GM18498 (cell line): ENCODE measurements around the gene NUDT21.
"Not testable (repeated sequence)": the region's sequence is repeated elsewhere in the genome, so short reads cannot be mapped to it uniquely, and the experiment has no call there.

ENCODE experiments used
- ATAC-seq: cut with Tn5 transposase; IDR thresholded peaks from one replicate; pipeline ENCODE4 v1.9.1; 2021; ENCODE audit warnings: mild to moderate bottlenecking, moderate library complexity; ENCODE audit not compliant: unreplicated experiment

NUDT21 gene

DNA sequence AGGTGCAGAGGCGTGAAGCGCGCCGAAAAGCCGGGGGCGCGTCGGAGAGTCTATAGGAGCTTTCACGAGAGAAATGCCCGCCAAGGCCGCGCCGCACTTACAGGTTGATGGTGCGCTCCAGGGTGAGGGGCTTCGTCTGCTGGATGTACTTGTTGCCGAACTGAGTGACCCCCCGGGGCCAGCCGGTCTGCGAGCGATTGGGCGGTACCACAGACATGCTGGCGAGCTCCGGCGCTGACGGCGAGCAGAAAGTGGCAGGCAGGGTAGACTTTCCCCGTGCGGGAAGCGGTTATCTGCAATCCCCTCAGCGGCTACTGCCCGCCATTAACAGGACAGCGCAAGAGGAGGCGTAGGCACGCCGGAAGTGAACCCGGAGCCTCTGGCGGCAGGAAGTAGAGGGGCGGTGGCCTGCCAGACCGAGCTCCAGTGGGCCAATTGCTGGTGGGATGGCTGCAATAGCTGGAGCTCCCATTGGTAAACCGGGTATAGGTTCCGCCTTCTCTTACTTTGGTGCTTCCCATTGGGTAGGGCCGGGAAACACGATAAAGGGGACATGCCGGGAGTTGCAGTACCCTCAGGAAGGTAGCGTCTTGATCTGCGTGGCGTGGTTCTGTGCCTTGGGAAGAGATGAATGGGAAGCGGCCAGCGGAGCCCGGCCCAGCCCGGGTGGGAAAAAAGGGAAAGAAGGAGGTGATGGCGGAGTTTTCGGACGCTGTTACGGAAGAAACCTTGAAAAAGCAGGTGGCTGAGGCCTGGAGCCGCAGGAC lies at the start of gene NUDT21, which contains the start of gene OGFOD1:
NUDT21 (minus strand) TSS at position 347 of the 767 bp plus-strand sequence; CDS start at position 217, 130 bp downstream.
OGFOD1 (plus strand) TSS at position 569 of the 767 bp plus-strand sequence; CDS start at position 628, 59 bp downstream.
- ATAC-seq: peak; percentile 96

DNA sequence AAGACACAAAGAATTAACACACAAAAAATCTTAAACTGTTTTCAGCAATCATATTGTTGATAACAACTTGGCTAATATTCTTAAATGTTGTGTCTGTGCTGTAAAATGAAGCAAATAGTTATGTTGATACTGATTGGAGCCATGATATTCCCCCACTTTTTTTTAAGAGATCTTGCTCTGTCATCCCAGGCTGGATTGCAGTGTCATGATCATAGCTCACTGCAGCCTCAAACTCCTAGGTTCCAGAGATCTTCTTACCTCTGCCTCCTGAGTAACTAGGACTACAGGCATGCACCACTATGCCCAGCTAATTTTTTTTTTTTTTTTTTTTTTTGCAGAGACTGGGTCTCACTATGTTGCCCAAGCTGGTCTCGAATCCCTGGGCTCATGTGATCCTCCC lies 42.7 kb upstream of the NUDT21 start:
- ATAC-seq: no peak

DNA sequence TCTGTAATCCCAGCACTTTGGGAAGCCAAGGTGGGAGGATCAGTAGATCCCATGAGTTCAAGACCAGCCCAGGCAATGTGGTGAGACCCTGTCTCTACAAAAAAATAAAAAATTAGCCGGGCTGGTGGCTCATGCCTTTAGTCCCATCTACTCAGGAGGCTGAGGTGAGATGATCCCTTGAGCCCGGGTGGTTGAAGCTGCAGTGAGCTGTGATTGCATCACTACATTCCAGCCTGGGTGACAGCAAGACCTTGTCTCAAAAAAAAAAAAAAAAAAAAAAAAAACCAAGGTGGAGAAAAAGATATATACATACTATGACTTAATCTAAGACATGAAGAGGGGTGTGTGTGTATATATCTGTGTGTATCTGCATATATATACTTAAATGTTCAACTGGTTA lies 42.0 kb upstream of the NUDT21 start:
- ATAC-seq: no peak

DNA sequence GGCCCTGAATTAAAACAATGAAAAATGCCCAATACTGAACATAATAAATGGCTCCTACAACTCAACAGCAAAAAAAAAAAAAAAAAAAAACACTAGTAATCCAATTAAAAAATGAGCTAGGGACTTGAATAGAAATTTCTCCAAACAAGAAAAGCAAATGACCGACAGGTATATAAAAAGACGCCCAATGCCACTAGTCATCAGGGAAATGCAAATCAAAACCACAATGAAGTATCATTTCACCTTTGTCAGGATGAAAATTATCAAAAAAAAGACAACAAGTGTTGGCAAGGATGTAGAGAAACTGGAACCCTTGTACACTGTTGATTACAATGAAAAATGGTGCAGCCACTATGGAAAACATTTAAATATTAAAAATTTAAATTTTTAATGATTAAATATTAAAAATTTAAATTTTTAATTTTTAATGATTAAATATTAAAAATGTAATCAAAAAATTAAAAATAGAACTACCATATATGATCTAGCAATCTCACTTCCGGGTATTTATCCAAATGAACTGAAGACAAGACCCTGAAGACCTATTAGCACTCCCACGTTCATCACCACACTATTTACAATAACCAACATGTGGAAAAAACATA lies 40.6 kb upstream of the NUDT21 start:
- ATAC-seq: no peak

GRCh38 chr16:56488868-56489267 lies 37.7 kb upstream of the NUDT21 start:
- ATAC-seq: not testable (repeated sequence)

DNA sequence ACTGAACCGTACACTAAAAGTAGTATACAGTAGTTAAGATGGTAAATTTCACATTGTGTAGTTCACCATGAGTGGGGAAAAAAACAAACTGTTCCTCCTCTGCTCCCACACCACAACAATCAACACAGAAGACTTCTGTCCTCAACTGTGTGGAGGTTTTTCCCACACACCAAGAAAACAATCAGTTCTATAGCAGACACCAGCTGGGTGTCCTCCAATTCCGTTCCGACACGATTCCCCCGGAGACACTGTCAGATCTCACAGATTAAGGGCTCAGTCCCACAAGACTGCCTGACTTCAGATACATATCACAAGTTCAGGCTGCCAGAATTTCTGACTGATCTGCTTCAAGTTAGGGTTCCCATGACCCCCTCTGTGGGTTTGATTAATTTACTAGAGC lies 36.9 kb upstream of the NUDT21 start:
- ATAC-seq: no peak

GRCh38 chr16:56483394-56483793 lies 32.3 kb upstream of the NUDT21 start:
- no peak for ATAC-seq

DNA sequence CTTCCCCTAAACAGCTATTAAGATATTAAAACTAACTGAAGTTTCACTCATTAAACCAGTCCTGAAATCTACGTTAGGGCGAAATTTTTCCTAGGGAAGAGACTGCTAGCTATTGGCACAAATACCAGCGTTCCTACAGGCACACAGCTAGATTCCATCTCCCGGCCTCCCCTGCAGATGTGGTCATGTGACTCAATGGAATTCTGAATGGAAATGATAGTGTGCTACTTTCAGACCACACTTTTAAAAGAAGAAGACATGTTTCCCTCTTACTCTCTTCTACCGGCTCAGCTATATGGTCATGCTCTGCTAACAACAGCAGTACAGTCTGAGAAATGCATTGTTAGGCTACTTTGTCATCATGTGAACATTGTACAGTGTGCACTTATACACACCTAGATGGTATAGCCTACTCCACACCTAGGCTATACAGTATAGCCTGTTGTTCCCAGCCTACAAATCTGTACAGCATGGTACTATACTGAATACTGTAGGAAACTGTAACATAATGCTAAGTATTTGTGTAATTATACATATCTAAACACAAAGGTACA lies 31.6 kb upstream of the NUDT21 start:
- no peak for ATAC-seq

DNA sequence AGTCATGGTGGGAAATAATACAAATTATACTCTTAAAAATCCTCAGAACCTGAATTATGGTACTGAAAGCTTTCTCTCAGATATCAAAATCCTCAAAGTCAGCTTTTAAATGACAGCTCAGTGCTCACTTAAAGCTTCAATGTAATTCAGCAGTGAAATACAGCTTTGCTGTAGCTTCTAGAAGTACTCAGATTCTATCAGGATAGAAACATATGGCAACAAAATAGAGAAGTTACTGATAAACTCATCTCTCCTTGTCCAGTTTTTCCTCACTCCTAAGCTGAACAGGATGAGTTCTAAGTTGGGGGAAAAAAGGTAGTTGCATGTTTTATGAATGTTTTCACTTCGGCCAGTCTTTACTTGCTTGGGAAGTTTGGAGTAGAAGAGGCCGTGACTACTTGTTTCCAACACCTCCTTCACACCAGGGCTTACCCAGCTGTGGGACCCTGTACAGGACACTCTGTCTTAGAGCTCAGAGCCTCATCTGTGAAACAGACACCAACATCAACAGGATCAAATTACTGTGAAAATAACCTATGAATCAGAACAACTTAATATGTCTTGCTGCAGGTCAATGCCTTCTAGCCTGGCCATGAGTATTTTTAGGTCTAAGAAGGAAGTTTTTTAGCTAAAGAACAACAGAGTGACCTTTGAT lies 30.5 kb upstream of the NUDT21 start:
- no peak for ATAC-seq

- ATAC-seq: no peak
Measured at GRCh38 chr16:56480776-56481467, 29.8 kb upstream of the NUDT21 start.

DNA sequence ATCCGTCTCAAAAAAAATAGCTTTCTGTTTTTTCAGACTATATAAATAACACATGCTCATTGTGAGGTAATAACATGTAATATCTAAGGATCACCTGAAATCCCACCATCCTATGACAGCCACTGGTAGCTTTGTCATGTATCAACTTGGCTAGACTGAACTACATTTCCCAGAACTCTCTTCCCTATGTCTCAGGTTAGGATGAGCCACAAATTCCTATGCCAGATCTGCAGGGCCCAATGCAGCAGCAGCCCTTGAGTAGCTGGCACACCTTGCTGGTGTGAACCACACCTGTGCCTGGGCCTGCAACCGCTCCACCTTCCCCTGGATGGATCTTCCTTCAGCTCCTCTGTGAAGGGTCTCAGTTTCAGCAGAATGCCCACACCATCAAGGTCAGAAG lies 28.3 kb upstream of the NUDT21 start:
- no peak for ATAC-seq

- ATAC-seq: no peak
Measured at GRCh38 chr16:56478281-56479049, 27.3 kb upstream of the NUDT21 start.

DNA sequence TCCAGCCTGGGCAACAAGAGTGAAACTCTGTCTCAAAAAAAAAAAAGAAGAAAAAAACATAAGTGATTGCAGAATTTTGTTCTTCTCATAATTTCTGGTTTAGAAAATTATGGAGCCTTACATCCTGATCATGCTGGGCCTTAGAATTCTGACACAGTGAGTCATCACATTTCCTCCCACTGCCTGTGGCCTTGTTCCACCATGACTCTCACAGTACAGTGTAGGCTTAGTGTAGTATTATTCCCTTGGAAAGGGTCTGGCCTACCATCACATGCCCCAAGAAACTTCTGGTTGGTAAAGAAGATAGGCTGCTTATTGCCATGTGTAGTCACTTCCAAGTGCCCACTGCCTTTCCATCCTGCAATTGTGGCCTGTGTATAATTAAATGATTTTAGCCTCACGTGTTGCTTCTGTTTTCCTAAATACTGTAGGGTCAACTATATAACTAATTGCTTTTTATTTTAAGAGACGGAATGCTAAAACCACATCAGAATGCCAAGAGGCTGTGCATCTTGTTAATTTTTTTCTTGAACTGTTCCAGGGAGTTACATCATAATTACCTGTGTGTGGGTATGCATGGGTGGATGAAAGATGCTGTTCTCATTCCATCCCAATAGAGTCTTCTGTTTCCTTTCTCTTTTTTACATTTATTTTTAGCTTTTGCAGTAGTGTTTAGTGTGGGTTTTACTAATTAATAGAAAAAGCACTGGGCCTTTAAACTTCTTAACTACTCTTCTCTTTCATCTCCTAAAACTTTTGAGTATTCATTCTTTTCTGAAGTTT lies 26.2 kb upstream of the NUDT21 start:
- no peak for ATAC-seq

DNA sequence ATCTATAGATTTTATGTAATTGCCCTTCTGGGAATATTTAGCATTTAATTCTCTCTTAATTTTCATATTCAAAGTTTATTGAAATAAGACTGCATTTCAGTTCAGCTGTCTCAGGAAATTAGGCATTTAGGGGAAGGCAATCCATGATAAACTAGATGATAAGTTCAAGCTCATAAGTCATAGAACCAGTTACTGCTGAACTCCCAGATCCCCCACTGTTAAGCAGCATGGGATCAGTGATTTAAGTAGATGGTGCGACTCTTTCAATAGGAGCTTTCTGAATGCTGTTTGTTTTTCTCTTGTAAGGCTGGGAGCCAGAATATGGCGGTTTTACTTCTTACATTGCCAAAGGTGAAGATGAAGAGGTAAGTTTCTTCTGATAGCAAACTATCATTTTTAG lies 24.1 kb upstream of the NUDT21 start:
- ATAC-seq: no peak

GRCh38 chr16:56470666-56471065 lies 19.5 kb upstream of the NUDT21 start:
- no peak for ATAC-seq

- no peak for ATAC-seq
Measured at GRCh38 chr16:56470232-56470631, 19.1 kb upstream of the NUDT21 start.

GRCh38 chr16:56469748-56470147 lies 18.6 kb upstream of the NUDT21 start:
- no peak for ATAC-seq

- ATAC-seq: no peak
Measured at GRCh38 chr16:56468800-56469199, 17.7 kb upstream of the NUDT21 start.

GRCh38 chr16:56466344-56466743 lies 15.2 kb upstream of the NUDT21 start:
- no peak for ATAC-seq

DNA sequence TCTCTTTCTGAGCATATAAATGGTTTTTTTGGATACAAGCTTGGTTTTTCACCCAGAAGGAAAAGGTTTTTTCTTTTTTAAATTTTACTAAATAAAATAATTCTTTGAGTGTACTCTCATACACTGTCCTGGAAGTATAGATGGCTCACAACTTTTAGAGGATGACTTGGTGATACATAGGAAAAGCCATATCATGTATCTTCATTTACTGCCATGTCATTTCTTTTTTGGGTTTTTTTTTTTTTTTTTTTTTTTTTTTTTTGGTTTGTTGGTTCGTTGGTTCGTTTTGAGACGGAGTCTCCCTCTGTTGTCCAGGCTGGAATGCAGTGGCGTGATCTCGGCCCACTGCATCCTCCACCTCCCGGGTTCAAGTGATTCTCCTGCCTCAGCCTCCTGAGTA lies 12.0 kb upstream of the NUDT21 start:
- ATAC-seq: no peak
